NT2/D1 (cell line): Measurements from ENCODE around the gene SLC22A2.

Source experiments
- SUZ12 ChIP-seq: IDR thresholded peaks from 2 replicates; pipeline ENCODE4 v1.6.1; 2011; ENCODE audit not compliant: insufficient read length, insufficient read depth; ENCODE audit errors: extremely low read depth
- YY1 ChIP-seq: IDR thresholded peaks from 2 replicates; pipeline ENCODE4 v1.6.1; 2011; ENCODE audit not compliant: insufficient read length, insufficient read depth
- ZNF274 ChIP-seq: IDR thresholded peaks from 2 replicates; pipeline ENCODE4 v1.6.1; 2011; ENCODE audit warnings: mild to moderate bottlenecking, low read depth, low read length

GRCh38 chr6:160253714-160254113 is 4.9 kb downstream of the SLC22A2 start:
- TF ChIP-seq ZNF274 (no peak), YY1 (no peak), SUZ12 (no peak)
